Activated CD8-positive, alpha-beta memory T cell treated with anti-CD3 and anti-CD28 coated beads for 1 hour (primary cell): ENCODE measurements around the gene RASSF4.

ENCODE experiments used
- DNase-seq, 2 donors: peaks; one replicate each; pipeline ENCODE4 v3.0.0-alpha.2; 2020; ENCODE audit warnings: low read depth in 1 of 2; ENCODE audit errors: extremely low read depth in 1 of 2

RASSF4 gene

GRCh38 chr10:44961230-44961571, 1.6 kb downstream of the RASSF4 start:
- DNase-seq = no peak

- DNase-seq = no peak
Observed at GRCh38 chr10:44961931-44962750, 2.5 kb downstream of the RASSF4 start.

GRCh38 chr10:44962870-44963738, 3.5 kb downstream of the RASSF4 start:
- no peak for DNase-seq

- no peak for DNase-seq
Observed at GRCh38 chr10:44963772-44964633, 4.4 kb downstream of the RASSF4 start.

GRCh38 chr10:44965104-44965503, 5.5 kb downstream of the RASSF4 start:
- no peak for DNase-seq

- no peak for DNase-seq
Observed at GRCh38 chr10:44965651-44966097, 6.1 kb downstream of the RASSF4 start.

GRCh38 chr10:44966129-44966815, 6.7 kb downstream of the RASSF4 start:
- no peak for DNase-seq

- DNase-seq = no peak
Observed at GRCh38 chr10:44966816-44967509, 7.4 kb downstream of the RASSF4 start.

- DNase-seq = no peak
Observed at GRCh38 chr10:44967616-44968015, 8.0 kb downstream of the RASSF4 start.

- no peak for DNase-seq
Observed at GRCh38 chr10:44968091-44968490, 8.5 kb downstream of the RASSF4 start.

GRCh38 chr10:44968500-44969400, 9.1 kb downstream of the RASSF4 start:
- DNase-seq = no peak

- no peak for DNase-seq
Observed at GRCh38 chr10:44969854-44970253, 10.3 kb downstream of the RASSF4 start.

- DNase-seq = no peak
Observed at GRCh38 chr10:44970812-44971395, 11.3 kb downstream of the RASSF4 start.

GRCh38 chr10:44971434-44971833, 11.8 kb downstream of the RASSF4 start:
- DNase-seq = no peak

GRCh38 chr10:44971935-44972757, 12.5 kb downstream of the RASSF4 start:
- DNase-seq = no peak

- no peak for DNase-seq
Observed at GRCh38 chr10:44972874-44973306, 13.3 kb downstream of the RASSF4 start.

- no peak for DNase-seq
Observed at GRCh38 chr10:44973323-44974081, 13.9 kb downstream of the RASSF4 start.
